ENCODE measurements around the gene HOXC10.

The HOXC10 gene

GRCh38 chr12:54030889-54031471 lies 46.0 kb downstream of the HOXC10 start:
- FAIRE-seq, result no peak

DNA sequence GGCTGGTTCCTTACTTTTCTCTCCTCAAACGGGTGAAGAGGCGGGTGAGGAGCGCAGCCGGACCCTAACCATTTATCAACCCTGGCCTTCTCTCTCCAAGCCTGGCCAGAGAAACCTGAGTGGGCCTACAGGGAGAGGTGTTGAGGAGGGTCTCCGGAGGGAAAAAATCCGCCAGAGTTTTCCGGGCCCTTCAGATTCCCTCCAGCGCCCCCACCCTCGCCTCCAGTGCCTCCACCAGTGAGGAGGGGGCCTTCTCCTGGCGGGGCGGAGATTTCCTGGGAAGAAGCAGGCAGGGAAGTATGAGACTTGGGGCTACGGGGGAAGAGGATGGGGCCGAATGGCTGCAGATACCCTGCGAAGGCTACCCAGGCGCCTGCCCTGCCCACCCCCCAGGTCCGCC lies 46.5 kb downstream of the HOXC10 start:
- FAIRE-seq, result no peak

GRCh38 chr12:54032086-54032619 lies 47.2 kb downstream of the HOXC10 start:
- no peak for FAIRE-seq

- FAIRE-seq, result no peak
Measured at GRCh38 chr12:54032627-54033100, 47.7 kb downstream of the HOXC10 start, which contains the start of gene HOXC5. Gene HOXC5, plus strand, starts transcription at chr12:54033050. Its CDS starts 73 bp downstream, at chr12:54033123.

DNA sequence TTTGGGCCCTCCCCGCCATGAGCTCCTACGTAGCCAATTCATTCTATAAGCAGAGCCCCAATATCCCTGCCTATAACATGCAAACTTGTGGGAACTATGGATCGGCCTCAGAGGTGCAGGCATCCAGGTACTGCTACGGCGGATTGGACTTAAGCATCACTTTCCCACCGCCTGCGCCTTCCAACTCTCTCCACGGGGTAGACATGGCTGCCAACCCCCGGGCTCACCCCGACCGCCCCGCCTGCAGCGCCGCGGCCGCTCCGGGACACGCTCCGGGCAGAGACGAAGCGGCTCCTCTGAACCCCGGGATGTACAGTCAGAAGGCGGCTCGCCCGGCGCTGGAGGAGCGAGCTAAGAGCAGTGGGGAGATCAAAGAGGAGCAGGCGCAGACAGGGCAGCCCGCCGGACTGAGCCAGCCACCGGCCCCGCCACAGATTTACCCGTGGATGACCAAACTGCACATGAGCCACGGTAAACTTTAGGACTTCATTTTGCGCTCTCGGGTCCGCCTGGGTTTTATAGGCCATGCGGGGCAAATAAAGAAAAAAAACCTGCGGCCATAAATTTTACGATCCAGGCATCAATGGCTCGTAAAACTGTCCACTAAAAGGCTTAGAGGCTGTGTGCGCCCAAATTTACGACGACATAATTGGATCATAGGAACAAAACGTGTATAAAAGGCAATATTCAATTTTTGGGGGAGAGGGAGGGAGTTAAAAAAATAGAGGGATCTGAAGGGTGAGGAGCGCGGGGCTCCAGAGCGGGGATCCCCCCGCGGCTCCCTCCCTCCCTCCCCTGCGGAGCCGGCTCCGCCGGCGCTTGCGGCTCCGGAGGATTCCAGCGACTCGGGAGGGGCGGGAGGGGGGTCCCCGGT lies 48.4 kb downstream of the HOXC10 start:
- no peak for FAIRE-seq

- no peak for FAIRE-seq
Measured at GRCh38 chr12:54033980-54034784, 49.2 kb downstream of the HOXC10 start.

GRCh38 chr12:54034785-54035310 lies 49.9 kb downstream of the HOXC10 start:
- no peak for FAIRE-seq

DNA sequence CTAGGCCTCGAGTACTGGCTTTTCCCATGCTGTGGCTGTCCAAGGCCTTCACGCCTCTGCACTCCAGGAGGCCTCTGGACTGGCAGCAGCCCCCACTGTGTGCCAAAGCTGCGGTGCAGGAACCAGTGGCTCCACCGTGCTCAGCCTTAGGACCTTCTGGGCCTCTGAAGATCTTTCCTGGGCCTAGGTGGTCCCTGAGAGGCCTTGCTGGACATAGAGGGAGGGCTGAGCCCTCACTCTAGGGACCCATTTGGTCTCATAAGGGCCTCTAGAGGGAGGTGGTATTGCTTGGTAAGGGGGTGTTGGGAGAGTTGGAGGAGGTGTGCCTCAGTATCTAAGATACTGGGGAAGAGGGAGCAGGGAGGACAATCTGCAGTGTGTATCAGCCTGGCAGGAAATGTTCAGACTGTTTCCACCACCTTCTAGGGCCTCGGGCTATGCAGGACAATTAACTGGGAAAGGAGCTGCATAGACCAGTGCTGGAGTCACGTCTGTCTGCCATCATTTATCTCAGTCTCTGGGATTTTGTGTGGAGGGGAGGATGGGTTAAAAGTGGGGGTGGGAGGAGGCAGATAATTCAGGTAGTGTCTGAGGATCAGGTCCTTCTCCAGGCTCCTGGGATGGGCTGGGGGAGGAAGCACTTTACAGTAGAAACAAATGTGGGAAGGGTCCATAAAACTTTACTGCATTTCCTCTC lies 50.8 kb downstream of the HOXC10 start:
- FAIRE-seq, result no peak

- no peak for FAIRE-seq
Measured at GRCh38 chr12:54036620-54037359, 51.8 kb downstream of the HOXC10 start.

GRCh38 chr12:54037360-54038283 lies 52.7 kb downstream of the HOXC10 start:
- no peak for FAIRE-seq

DNA sequence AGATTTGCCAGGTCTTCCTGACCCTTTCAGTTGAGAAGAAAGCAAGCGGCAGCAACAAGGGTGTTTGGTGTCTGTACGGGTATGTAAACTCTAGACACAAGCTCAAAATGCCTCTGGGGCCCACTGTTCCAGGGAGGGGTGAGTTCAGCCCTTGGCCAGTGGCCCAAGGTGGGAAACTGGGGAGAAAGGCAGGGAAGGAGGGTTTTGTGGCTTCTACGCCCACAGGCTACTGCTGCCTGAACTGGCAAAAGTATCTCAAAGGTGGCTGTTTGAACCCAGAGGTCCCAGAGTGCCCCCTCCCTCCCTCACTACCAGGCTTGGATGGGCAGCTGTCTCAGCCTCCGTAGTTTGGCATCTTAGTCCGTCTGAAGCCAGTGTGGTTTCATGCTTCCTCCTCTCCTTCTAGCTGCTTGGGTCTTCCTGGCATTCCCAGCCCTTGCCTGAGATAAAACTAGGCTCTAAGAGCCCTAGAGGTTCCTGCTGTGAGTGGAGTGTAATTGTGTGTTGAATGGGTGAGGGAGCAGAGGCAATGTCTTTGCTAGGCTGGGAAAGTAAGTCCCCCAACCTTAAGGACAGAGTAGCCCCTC lies 53.4 kb downstream of the HOXC10 start:
- FAIRE-seq, result no peak

DNA sequence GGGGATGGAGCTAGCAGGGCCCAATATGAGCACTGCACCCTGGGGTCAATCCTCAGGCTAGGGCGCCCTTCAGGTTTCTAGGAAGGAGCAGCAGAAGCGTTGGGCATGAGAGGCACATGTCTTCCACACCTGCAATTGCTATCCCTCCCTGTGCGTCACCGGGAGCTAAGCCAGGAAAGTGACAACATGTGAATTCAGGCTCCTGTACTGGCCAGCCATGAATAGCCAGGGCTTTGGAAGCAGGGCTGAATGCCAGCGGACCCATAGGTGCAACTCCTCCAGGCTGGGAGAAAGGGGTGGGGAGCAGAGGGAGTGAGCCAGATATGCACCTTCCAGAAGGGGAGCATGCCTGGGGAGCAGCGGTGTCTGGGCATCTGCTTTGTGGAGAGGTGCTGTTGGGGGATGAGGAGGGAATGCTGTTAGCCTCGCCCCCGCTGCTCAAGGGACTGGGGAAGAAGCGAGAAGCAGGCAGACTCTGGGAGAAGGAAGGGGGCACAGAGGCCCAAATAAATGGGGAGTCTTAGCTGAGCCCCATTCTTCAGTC lies 54.0 kb downstream of the HOXC10 start:
- no peak for FAIRE-seq

DNA sequence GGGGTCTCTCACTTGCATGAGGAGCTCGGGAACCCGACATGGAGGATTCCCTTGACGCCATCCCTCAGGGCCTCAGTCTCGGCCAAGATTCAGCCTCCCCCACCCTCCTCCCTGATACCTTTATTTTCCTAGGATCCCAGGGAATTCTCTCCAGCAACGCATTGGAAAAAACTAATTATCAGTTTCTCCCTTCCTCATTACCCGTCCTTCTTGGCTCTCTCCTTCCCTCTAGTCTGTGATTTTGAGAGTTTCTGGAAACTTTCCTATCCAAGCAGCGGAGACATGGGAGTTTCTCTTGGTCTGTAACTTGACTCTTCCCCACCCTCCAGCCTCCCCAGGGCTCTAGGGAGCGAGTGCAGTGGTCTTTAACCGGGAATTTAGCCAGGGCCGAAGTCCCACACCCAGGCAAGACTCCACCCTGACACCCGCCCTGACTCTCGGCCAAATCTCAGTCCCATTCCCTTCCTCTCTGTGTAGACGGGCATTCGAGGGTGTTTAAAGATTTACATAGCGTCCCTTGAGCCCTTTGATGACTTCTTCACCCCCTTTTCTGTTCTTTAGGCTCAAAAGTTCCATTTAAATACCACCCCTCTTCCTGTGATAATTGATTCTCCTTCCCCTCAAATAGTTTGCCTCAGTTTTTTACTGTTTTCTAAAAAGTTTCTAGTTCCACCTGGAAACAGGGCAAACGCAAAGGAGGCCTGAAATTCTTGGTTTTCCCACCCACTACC lies 54.6 kb downstream of the HOXC10 start:
- no peak for FAIRE-seq

Data from colon (tissue), 2 donors.